MM.1S (cell line): ENCODE data around the gene KLK8.

Experiments used
- DNase-seq: peaks from one replicate; pipeline ENCODE4 v3.0.0-alpha.2; 2015
- H2AFZ ChIP-seq: fragments of 300-600 bp; sonication (generic); 2 replicates; pipeline ENCODE4 v1.6.0; 2016; ENCODE audit warnings: antibody characterized with exemption, low read length
- H3F3A ChIP-seq: fragments of 300-600 bp; sonication (generic); 2 replicates; pipeline ENCODE4 v1.6.1; 2016; ENCODE audit warnings: mild to moderate bottlenecking, antibody characterized with exemption, low read length, moderate library complexity, mixed read lengths; ENCODE audit not compliant: insufficient read depth
- H3K27ac ChIP-seq: fragments of 300-600 bp; sonication (generic); 2 replicates; pipeline ENCODE4 v1.5.1; 2016; ENCODE audit warnings: mild to moderate bottlenecking, low read length
- H3K27me3 ChIP-seq: fragments of 300-600 bp; sonication (generic); replicated peaks from 2 replicates; pipeline ENCODE4 v1.6.0; 2016; ENCODE audit warnings: low read length; ENCODE audit not compliant: insufficient read depth
- H3K36me3 ChIP-seq: fragments of 300-600 bp; sonication (generic); replicated peaks from 2 replicates; pipeline ENCODE4 v1.6.1; 2016; ENCODE audit warnings: mild to moderate bottlenecking, low read length, mixed read lengths; ENCODE audit not compliant: insufficient read depth
- H3K4me1 ChIP-seq: fragments of 300-600 bp; sonication (generic); 2 replicates; pipeline ENCODE4 v1.6.1; 2016; ENCODE audit warnings: low read length, mixed read lengths
- H3K4me2 ChIP-seq: fragments of 300-600 bp; sonication (generic); 2 replicates; pipeline ENCODE4 v1.6.0; 2016; ENCODE audit warnings: low read depth, low read length
- H3K4me3 ChIP-seq: fragments of 300-600 bp; sonication (generic); 2 replicates; pipeline ENCODE4 v1.5.1; 2016; ENCODE audit warnings: low read length, mixed read lengths
- H3K79me2 ChIP-seq: fragments of 300-600 bp; sonication (generic); 2 replicates; pipeline ENCODE4 v1.6.1; 2016; ENCODE audit warnings: mixed run types, low read length, mixed read lengths
- H3K9ac ChIP-seq: fragments of 300-600 bp; sonication (generic); 2 replicates; pipeline ENCODE4 v1.6.1; 2016; ENCODE audit warnings: low read length, mixed read lengths
- H3K9me2 ChIP-seq: fragments of 300-600 bp; sonication (generic); replicated peaks from 2 replicates; pipeline ENCODE4 v1.6.1; 2016; ENCODE audit warnings: mild to moderate bottlenecking, low read length, mixed read lengths; ENCODE audit not compliant: insufficient read depth
- H3K9me3 ChIP-seq: fragments of 300-600 bp; sonication (generic); replicated peaks from 2 replicates; pipeline ENCODE4 v1.6.1; 2016; ENCODE audit warnings: mild to moderate bottlenecking, low read length, mixed read lengths; ENCODE audit not compliant: insufficient read depth
- H4K20me1 ChIP-seq: fragments of 300-600 bp; sonication (generic); 2 replicates; pipeline ENCODE4 v1.6.1; 2016; ENCODE audit warnings: mild to moderate bottlenecking, low read length, moderate library complexity, mixed read lengths; ENCODE audit not compliant: insufficient read depth
- CTCF ChIP-seq: fragments of 300-600 bp; sonication (generic); IDR thresholded peaks from 2 replicates; pipeline ENCODE4 v1.5.1; 2016; ENCODE audit warnings: antibody characterized with exemption, low read length, mixed read lengths
- EZH2 ChIP-seq: fragments of 300-600 bp; sonication (generic); optimal IDR thresholded peaks from 2 replicates; pipeline ENCODE3; 2017; ENCODE audit warnings: low read depth, mild to moderate bottlenecking, antibody characterized with exemption, low read length, mixed read lengths
- EZH2phosphoT487 ChIP-seq: fragments of 300-600 bp; sonication (generic); IDR thresholded peaks from 2 replicates; pipeline ENCODE4 v1.6.1; 2018; ENCODE audit warnings: antibody characterized with exemption, low read length

KLK8 gene

GRCh38 chr19:51043497-51043896 is 42.1 kb upstream of the KLK8 start:
- Histone ChIP-seq H3K4me3 (no peak overlapping the region), H3K9me3 (no peaks in the 10 kb centered on the region), H4K20me1 (no peaks in the 10 kb centered on the region), H2AFZ (no peak overlapping the region), H3K9me2 (no peaks in the 10 kb centered on the region), H3K27ac (no peak overlapping the region), H3K4me2 (no peak overlapping the region), H3K36me3 (no peaks in the 10 kb centered on the region), H3K4me1 (no peaks in the 10 kb centered on the region), H3K79me2 (no peaks in the 10 kb centered on the region), H3K27me3 (peaks cover 25% of the 10 kb centered on the region), H3F3A (no peaks in the 10 kb centered on the region), H3K9ac (no peak overlapping the region)
- TF ChIP-seq EZH2 (no peak), CTCF (no peak), EZH2phosphoT487 (no peak)
- DNase-seq = no peak

GRCh38 chr19:51040151-51040550 is 38.7 kb upstream of the KLK8 start:
- Histone ChIP-seq H3K9me2 (no peaks in the 10 kb centered on the region), H3K27me3 (peaks cover 5% of the 10 kb centered on the region; the same call in 1 of the 2 replicates), H3K79me2 (no peaks in the 10 kb centered on the region), H3K9ac (no peak overlapping the region), H3K4me2 (no peak overlapping the region), H3K9me3 (no peaks in the 10 kb centered on the region), H4K20me1 (no peaks in the 10 kb centered on the region), H3K36me3 (no peaks in the 10 kb centered on the region), H2AFZ (no peak overlapping the region), H3K4me3 (no peak overlapping the region), H3K27ac (no peak overlapping the region), H3F3A (no peaks in the 10 kb centered on the region), H3K4me1 (no peaks in the 10 kb centered on the region)
- TF ChIP-seq EZH2 = no peak
- no peak for TF ChIP-seq EZH2phosphoT487
- no peak for TF ChIP-seq CTCF
- DNase-seq = no peak

GRCh38 chr19:51036519-51036918 is 35.1 kb upstream of the KLK8 start:
- DNase-seq = no peak
- no peaks in the 10 kb centered on the region for H3K9me3 ChIP-seq
- H3K27me3 ChIP-seq = no peaks in the 10 kb centered on the region; the same call in 1 of the 2 replicates
- no peak overlapping the region for H3K27ac ChIP-seq
- H3K36me3 ChIP-seq = no peaks in the 10 kb centered on the region
- no peaks in the 10 kb centered on the region for H3F3A ChIP-seq
- no peaks in the 10 kb centered on the region for H3K9me2 ChIP-seq
- H2AFZ ChIP-seq = no peak overlapping the region
- no peak overlapping the region for H3K4me3 ChIP-seq
- H3K4me1 ChIP-seq = no peaks in the 10 kb centered on the region
- no peak overlapping the region for H3K9ac ChIP-seq
- H3K4me2 ChIP-seq = no peak overlapping the region
- H4K20me1 ChIP-seq = no peaks in the 10 kb centered on the region
- TF ChIP-seq EZH2phosphoT487 (no peak), CTCF (no peak), EZH2 (no peak)
- H3K79me2 ChIP-seq = no peaks in the 10 kb centered on the region

- peaks cover 5% of the 10 kb centered on the region for H3K27me3 ChIP-seq
- no peak within 1 kb of the TSS for H2AFZ ChIP-seq
- TF ChIP-seq EZH2phosphoT487 = no peak
- no peak for TF ChIP-seq EZH2
- no peak for TF ChIP-seq CTCF
- no peak within 1 kb of the TSS for H3K27ac ChIP-seq
- no peaks in the 10 kb centered on the region for H3K4me1 ChIP-seq
- no peak within 1 kb of the TSS for H3K4me2 ChIP-seq
- H3K36me3 ChIP-seq = no peaks in the 10 kb centered on the region
- no peaks in the 10 kb centered on the region for H3K9me3 ChIP-seq
- H3K9me2 ChIP-seq = no peaks in the 10 kb centered on the region
- H3K9ac ChIP-seq = no peak within 1 kb of the TSS
- DNase-seq = no peak
- no peaks in the 10 kb centered on the region for H4K20me1 ChIP-seq
- H3K79me2 ChIP-seq = no peaks in the 10 kb centered on the region
- no peaks in the 10 kb centered on the region for H3F3A ChIP-seq
- no peak within 1 kb of the TSS for H3K4me3 ChIP-seq
Measured at GRCh38 chr19:51034704-51035103, 33.3 kb upstream of the KLK8 start, which contains the start of gene KLK12. Gene KLK12, minus strand, starts transcription at chr19:51035002. Its CDS starts 381 bp downstream, at chr19:51034621.
